Hematopoietic multipotent progenitor cell treated with erythropoietin and hydrocortisone succinate and interleukin-3 and kit ligand, for 15 days (in vitro differentiated cells): ENCODE results near the gene NTRK1.

Source experiments
- DNase-seq: peaks from one replicate; pipeline ENCODE4 v3.0.0-alpha.2; 2015; ENCODE audit warnings: low spot score

Gene NTRK1

GRCh38 chr1:156881101-156881500, 20.4 kb downstream of the NTRK1 start:
- DNase-seq, result no peak

- DNase-seq, result no peak
Measured at GRCh38 chr1:156881663-156882062, 21.0 kb downstream of the NTRK1 start.

- no peak for DNase-seq
Measured at GRCh38 chr1:156882543-156882942, 21.9 kb downstream of the NTRK1 start.

- DNase-seq, result no peak
Measured at GRCh38 chr1:156883919-156884318, 23.3 kb downstream of the NTRK1 start.

- DNase-seq, result no peak
Measured at GRCh38 chr1:156884560-156885184, 24.0 kb downstream of the NTRK1 start.

GRCh38 chr1:156885314-156885713, 24.6 kb downstream of the NTRK1 start:
- no peak for DNase-seq

GRCh38 chr1:156885880-156886355, 25.3 kb downstream of the NTRK1 start:
- DNase-seq, result no peak

- no peak for DNase-seq
Measured at GRCh38 chr1:156886583-156887281, 26.1 kb downstream of the NTRK1 start.

GRCh38 chr1:156887317-156887716, 26.7 kb downstream of the NTRK1 start:
- DNase-seq, result no peak

GRCh38 chr1:156887734-156888133, 27.1 kb downstream of the NTRK1 start:
- no peak for DNase-seq

GRCh38 chr1:156889802-156890580, 29.3 kb downstream of the NTRK1 start:
- DNase-seq, result peak; percentile 83

GRCh38 chr1:156892190-156893047, 31.8 kb downstream of the NTRK1 start:
- DNase-seq, result peak; percentile 92

GRCh38 chr1:156893048-156893953, 32.6 kb downstream of the NTRK1 start, which contains the start of gene PEAR1:
PEAR1 (plus strand) TSS chr1:156893718; CDS start chr1:156903927, 10,209 bp downstream.
- peak; percentile 34 for DNase-seq

- DNase-seq, result peak; percentile 31
Measured at GRCh38 chr1:156894001-156894400, 33.3 kb downstream of the NTRK1 start.

- DNase-seq, result peak; percentile 89
Measured at GRCh38 chr1:156894711-156895454, 34.2 kb downstream of the NTRK1 start.

GRCh38 chr1:156895455-156895812, 34.8 kb downstream of the NTRK1 start:
- no peak for DNase-seq

GRCh38 chr1:156895927-156896326, 35.3 kb downstream of the NTRK1 start:
- DNase-seq, result no peak

GRCh38 chr1:156896490-156897033, 35.9 kb downstream of the NTRK1 start:
- DNase-seq, result no peak

- no peak for DNase-seq
Measured at GRCh38 chr1:156897078-156897825, 36.6 kb downstream of the NTRK1 start.
